Panc1 (cell line): ENCODE data around the gene DBF4B. TPM values are rescaled to one million over a fixed set of nuclear protein-coding genes. Genes with fewer than 3 reads are reported as not detected.
A peak's percentile ranks its signal among the peaks of the same experiment; 100 is the strongest.

Experiments
- ATAC-seq: fragments of 200-7000 bp; cut with Tn5 transposase; 2 replicates; pipeline ENCODE4 v1.9.1; 2020; ENCODE audit warnings: mild to moderate bottlenecking, moderate library complexity
- Bru-seq: library from RNA; stranded (reverse); fragments of 400-500 nt; gene quantifications from one replicate; lab custom pipeline; 2021; lab: Mats Ljungman, UMichigan
- BruChase-seq, 2 experiments: library from RNA; stranded (reverse); fragments of 400-500 nt; gene quantifications; one replicate each; lab custom pipeline; 2021; lab: Mats Ljungman, UMichigan
- BruUV-seq: library from RNA; stranded (reverse); fragments of 400-500 nt; replicated peaks from 2 replicates; lab custom pipeline; 2021; lab: Mats Ljungman, UMichigan
- CTCF ChIA-PET: fragments of 300-600 bp; sonication (Branson Sonifier 250); formaldehyde crosslinking; loops from one replicate; lab custom pipeline; 2022; ENCODE audit warnings: antibody characterized with exemption; lab: Charles Lee
- POLR2A ChIA-PET: fragments of 300-600 bp; sonication (Branson Sonifier 250); formaldehyde crosslinking; loops from one replicate; lab custom pipeline; 2022; ENCODE audit warnings: antibody characterized with exemption; lab: Charles Lee
- DNase-seq: peaks from one replicate; pipeline ENCODE4 v3.0.0-alpha.2; 2010; ENCODE audit warnings: low read depth, low spot score
- H3K27ac ChIP-seq: 2 replicates; pipeline ENCODE4 v1.5.1; 2011; ENCODE audit warnings: mild to moderate bottlenecking, low read length, inconsistent platforms
- H3K27me3 ChIP-seq: fragments of 200-500 bp; sonication (Bioruptor generic); 2 replicates; pipeline ENCODE4 v1.6.0; 2014; ENCODE audit warnings: low read length, inconsistent platforms; ENCODE audit not compliant: control insufficient read depth, insufficient read depth
- H3K36me3 ChIP-seq: fragments of 200-500 bp; sonication (Bioruptor generic); 2 replicates; pipeline ENCODE4 v1.5.1; 2014; ENCODE audit warnings: inconsistent platforms, mild to moderate bottlenecking, low read length, moderate library complexity; ENCODE audit not compliant: control insufficient read depth, insufficient read depth
- H3K4me1 ChIP-seq: 2 replicates; pipeline ENCODE4 v1.5.1; 2011; ENCODE audit warnings: inconsistent platforms, mild to moderate bottlenecking, low read length, moderate library complexity; ENCODE audit not compliant: control insufficient read depth, insufficient read depth
- H3K4me3 ChIP-seq, 2 experiments: 2 replicates each; pipeline ENCODE4 v1.5.1; 2011 to 2012; ENCODE audit warnings: low read depth in 2 of 2, low read length in 2 of 2, mild to moderate bottlenecking in 2 of 2, inconsistent platforms in 1 of 2, moderate library complexity in 1 of 2
- H3K9me3 ChIP-seq: fragments of 200-500 bp; sonication (Bioruptor generic); 2 replicates; pipeline ENCODE4 v1.5.1; 2014; ENCODE audit warnings: low read depth, mild to moderate bottlenecking, inconsistent platforms, low read length, moderate library complexity; ENCODE audit not compliant: control insufficient read depth, insufficient read depth
- POLR2AphosphoS5 ChIP-seq: IDR thresholded peaks from 2 replicates; pipeline ENCODE4 v1.6.1; 2012; ENCODE audit warnings: mild to moderate bottlenecking, low read depth, low read length, moderate library complexity
- SIN3A ChIP-seq: IDR thresholded peaks from 2 replicates; pipeline ENCODE4 v1.6.1; 2012; ENCODE audit warnings: low read depth, mild to moderate bottlenecking, low read length, moderate library complexity, borderline replicate concordance; ENCODE audit not compliant: insufficient read depth
- TCF7L2 ChIP-seq: IDR thresholded peaks from 2 replicates; pipeline ENCODE4 v1.6.1; 2011; ENCODE audit warnings: mild to moderate bottlenecking, low read depth, low read length, inconsistent platforms
- in situ Hi-C: cut with HindIII; loops from 2 replicates; pipeline ENCODE4 v1.10.0; 2016; ENCODE audit warnings: low sequenced_read_pairs, low pct_unique_long_range_greater_than_20kb
- intact Hi-C: fragments of 100-400 bp; cut with micrococcal nuclease; formaldehyde crosslinking; loops from one replicate; pipeline ENCODE4 v1.10.0; 2022; ENCODE audit not compliant: unreplicated experiment
- long read RNA-seq: library from polyadenylated mRNA; unstranded; transcript quantifications from one replicate; pipeline ENCODE4 v2.0.0, GENCODE V29; 2021; ENCODE audit not compliant: unreplicated experiment
- polyA plus RNA-seq: library from polyadenylated mRNA; unstranded; fragments of >200 nt; gene quantifications from one replicate; pipeline ENCODE4 v1.2.1, GENCODE V29; 2012; ENCODE audit warnings: missing spikeins; ENCODE audit not compliant: insufficient read length
- total RNA-seq: library from RNA; stranded (reverse); gene quantifications from one replicate; pipeline ENCODE4 v1.2.1, GENCODE V29; 2021; ENCODE audit not compliant: unreplicated experiment
- TF ChIP-seq, protein P1 (sequence below): fragments of 450-650 bp; IDR thresholded peaks from 2 replicates; pipeline ENCODE4 v1.5.1; 2017; ENCODE audit warnings: mild to moderate bottlenecking
- TF ChIP-seq, protein P2 (sequence below), 2 experiments: IDR thresholded peaks; 2 replicates each; pipeline ENCODE4 v1.6.1; 2011 to 2012; ENCODE audit warnings: low read depth in 2 of 2, control low read depth in 1 of 2, low read length in 1 of 2, mild to moderate bottlenecking in 1 of 2, moderate library complexity in 1 of 2; ENCODE audit not compliant: insufficient read depth in 1 of 2

DBF4B gene, protein sequence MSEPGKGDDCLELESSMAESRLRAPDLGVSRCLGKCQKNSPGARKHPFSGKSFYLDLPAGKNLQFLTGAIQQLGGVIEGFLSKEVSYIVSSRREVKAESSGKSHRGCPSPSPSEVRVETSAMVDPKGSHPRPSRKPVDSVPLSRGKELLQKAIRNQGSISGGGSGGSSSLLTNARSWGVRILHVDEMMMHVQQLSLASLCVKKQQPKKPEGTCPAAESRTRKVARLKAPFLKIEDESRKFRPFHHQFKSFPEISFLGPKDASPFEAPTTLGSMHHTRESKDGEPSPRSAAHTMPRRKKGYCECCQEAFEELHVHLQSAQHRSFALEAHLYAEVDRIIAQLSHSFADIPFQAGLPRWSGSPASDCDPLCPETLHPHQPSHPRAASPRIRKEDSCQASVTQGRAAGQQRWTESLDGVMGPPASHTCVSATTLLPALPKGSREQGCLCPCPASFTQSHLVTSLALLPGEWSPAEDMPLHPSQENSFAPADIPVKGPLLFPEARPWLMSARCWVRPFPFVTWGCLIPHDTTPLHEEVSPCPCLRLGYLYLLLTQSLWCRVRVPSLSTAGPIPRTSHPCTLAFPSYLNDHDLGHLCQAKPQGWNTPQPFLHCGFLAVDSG
- total RNA-seq (24.0 TPM), Bru-seq, nascent RNA (percentile 67 among the genes with signal in this experiment), BruChase-seq, experiment 1, labeled RNA remaining after a 2-hour chase (percentile 65 among the genes with signal in this experiment), BruChase-seq, experiment 2, labeled RNA remaining after a 6-hour chase (percentile 66 among the genes with signal in this experiment)
- polyA plus RNA-seq: 10.5 TPM
- long read RNA-seq, partial matches to known transcripts: 2 of 13 reads
- long read RNA-seq, other reads (novel, unspliced or antisense): 9 of 13 reads

DNA sequence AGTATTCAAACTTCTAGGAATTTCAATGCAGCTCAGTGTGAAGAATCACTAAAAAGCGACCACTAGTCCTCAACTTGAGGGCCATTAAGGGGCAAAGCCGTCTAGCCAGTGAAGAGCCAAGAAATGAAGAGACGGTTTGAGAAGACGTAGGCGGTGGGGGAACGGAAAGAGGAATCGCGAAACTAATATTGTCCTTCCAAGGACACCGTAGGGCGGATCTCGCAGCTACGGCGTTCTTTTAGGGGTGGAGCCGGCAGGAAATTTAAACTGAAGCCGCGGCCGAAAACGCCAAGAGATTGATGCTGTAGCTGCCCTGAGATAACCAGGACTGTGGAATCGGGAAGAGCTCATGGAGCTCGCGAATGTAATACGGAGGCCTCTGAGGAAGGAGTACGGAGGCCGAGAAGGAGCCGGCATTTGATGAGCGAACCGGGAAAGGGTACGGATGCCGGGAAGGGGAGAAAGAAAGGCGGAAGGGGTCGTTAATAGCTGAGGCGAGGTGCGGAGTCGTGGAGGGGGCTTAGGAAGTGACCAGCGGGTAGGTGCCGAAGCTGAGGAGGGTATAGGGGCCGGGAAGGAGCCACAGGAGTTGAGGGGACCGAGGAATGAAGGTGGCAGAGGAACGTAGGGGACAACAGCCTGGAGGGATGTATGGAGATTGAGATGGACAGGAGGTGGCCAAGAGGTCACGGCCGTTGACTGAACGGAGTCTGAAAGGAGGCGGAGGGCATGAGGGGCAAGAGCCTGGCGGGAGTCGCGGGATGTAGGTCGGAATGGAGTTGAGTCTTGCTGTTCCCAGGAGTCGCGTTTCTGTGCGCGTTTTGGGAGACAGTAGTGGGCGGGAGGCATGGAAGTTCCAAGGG is at the start of gene DBF4B:
Gene DBF4B (plus strand): TSS at position 265 of the 863 bp plus-strand sequence. CDS start 156 bp downstream, at position 421.
- no peaks in the 10 kb centered on the region; the same call in none of the 2 replicates for H3K36me3 ChIP-seq
- no TSS peak for BruUV-seq
- DNase-seq (peak; percentile 47), ATAC-seq (peak; percentile 91)
- CTCF ChIA-PET: interaction anchor here (0.6 kb wide), 1 partner anchor 55 kb away, joined by 5 read pairs; no protein-coding TSS in a partner anchor
- in situ Hi-C loops: no loop called here
- POLR2A ChIA-PET: no interaction called here
- H3K9me3 ChIP-seq: no peaks in the 10 kb centered on the region
- intact Hi-C loops: no loop called here
- peaks cover 5% of the 10 kb centered on the region; the same call in 1 of the 2 replicates for H3K4me1 ChIP-seq
- no peaks in the 10 kb centered on the region for H3K27me3 ChIP-seq
- peak within 1 kb of the TSS; percentile 97 for H3K27ac ChIP-seq
- H3K4me3 ChIP-seq: peak within 1 kb of the TSS; percentile 81 to 94
- TF ChIP-seq TCF7L2 (peak; percentile 42; the same call in 1 of the 2 replicates), POLR2AphosphoS5 (peak; percentile 79), SIN3A (peak; percentile 81)
- TF ChIP-seq, protein P1, sequence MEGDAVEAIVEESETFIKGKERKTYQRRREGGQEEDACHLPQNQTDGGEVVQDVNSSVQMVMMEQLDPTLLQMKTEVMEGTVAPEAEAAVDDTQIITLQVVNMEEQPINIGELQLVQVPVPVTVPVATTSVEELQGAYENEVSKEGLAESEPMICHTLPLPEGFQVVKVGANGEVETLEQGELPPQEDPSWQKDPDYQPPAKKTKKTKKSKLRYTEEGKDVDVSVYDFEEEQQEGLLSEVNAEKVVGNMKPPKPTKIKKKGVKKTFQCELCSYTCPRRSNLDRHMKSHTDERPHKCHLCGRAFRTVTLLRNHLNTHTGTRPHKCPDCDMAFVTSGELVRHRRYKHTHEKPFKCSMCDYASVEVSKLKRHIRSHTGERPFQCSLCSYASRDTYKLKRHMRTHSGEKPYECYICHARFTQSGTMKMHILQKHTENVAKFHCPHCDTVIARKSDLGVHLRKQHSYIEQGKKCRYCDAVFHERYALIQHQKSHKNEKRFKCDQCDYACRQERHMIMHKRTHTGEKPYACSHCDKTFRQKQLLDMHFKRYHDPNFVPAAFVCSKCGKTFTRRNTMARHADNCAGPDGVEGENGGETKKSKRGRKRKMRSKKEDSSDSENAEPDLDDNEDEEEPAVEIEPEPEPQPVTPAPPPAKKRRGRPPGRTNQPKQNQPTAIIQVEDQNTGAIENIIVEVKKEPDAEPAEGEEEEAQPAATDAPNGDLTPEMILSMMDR: no peak
- TF ChIP-seq, protein P2, sequence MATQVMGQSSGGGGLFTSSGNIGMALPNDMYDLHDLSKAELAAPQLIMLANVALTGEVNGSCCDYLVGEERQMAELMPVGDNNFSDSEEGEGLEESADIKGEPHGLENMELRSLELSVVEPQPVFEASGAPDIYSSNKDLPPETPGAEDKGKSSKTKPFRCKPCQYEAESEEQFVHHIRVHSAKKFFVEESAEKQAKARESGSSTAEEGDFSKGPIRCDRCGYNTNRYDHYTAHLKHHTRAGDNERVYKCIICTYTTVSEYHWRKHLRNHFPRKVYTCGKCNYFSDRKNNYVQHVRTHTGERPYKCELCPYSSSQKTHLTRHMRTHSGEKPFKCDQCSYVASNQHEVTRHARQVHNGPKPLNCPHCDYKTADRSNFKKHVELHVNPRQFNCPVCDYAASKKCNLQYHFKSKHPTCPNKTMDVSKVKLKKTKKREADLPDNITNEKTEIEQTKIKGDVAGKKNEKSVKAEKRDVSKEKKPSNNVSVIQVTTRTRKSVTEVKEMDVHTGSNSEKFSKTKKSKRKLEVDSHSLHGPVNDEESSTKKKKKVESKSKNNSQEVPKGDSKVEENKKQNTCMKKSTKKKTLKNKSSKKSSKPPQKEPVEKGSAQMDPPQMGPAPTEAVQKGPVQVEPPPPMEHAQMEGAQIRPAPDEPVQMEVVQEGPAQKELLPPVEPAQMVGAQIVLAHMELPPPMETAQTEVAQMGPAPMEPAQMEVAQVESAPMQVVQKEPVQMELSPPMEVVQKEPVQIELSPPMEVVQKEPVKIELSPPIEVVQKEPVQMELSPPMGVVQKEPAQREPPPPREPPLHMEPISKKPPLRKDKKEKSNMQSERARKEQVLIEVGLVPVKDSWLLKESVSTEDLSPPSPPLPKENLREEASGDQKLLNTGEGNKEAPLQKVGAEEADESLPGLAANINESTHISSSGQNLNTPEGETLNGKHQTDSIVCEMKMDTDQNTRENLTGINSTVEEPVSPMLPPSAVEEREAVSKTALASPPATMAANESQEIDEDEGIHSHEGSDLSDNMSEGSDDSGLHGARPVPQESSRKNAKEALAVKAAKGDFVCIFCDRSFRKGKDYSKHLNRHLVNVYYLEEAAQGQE (IDR thresholded peaks at IDR 0.05; ENCODE audit: insufficient read depth in 1 of 2, low read depth in 2 of 2, low read length in 1 of 2): 0 out of 4 replicates have a peak, but pooled peaks of 1 of the 2 experiments have one; percentile 35

DNA sequence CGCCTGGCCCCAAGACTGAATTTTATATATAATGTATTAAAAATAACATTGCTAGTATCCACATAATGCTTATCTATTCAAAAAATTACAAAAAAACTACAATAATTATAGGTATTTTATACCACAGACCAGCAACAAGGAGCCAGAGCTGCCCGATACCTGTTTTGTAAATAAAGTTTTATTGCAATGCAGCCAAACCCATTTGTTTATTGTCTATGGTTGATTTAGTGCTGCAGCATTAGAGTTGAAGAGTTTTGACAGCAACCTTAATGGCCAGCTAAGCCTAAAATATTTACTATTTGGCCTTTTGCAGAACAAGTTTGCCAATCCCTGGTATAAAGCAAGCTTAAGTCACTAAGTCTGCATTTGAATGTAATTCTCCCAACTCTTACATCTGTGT is 46.6 kb upstream of the DBF4B start:
- in situ Hi-C loops: no loop called here
- ATAC-seq: no peak
- no peak for DNase-seq
- intact Hi-C loops: no loop called here
- no peaks in the 10 kb centered on the region for H3K9me3 ChIP-seq
- no peaks in the 10 kb centered on the region for H3K36me3 ChIP-seq
- no peak overlapping the region for H3K4me3 ChIP-seq
- ChIA-PET CTCF (no interaction called here), POLR2A (no interaction called here)
- BruUV-seq: no TSS peak
- no peak overlapping the region for H3K27ac ChIP-seq
- TF ChIP-seq, protein P2 (IDR thresholded peaks at IDR 0.05; ENCODE audit: insufficient read depth in 1 of 2, low read depth in 2 of 2, low read length in 1 of 2): no peak
- TF ChIP-seq, protein P1: no peak
- no peak for TF ChIP-seq TCF7L2
- TF ChIP-seq POLR2AphosphoS5: no peak
- TF ChIP-seq SIN3A: no peak
- H3K27me3 ChIP-seq: no peaks in the 10 kb centered on the region
- H3K4me1 ChIP-seq: no peaks in the 10 kb centered on the region
